HepG2 (cell line): Measurements from ENCODE around the gene ADAMTS17. TPM values are rescaled to one million over a fixed set of nuclear protein-coding genes. Genes with fewer than 3 reads are reported as not detected.

Experiments used
- ATAC-seq: fragments of 200-7000 bp; cut with Tn5 transposase; 3 replicates; pipeline ENCODE4 v1.9.1; 2020; ENCODE audit warnings: mild to moderate bottlenecking, moderate library complexity
- BruUV-seq: library from RNA; stranded (reverse); fragments of 400-500 nt; replicated peaks from 2 replicates; lab custom pipeline; 2021; lab: Mats Ljungman, UMichigan
- CTCF ChIA-PET: fragments of 300-600 bp; formaldehyde crosslinking; extraction: SDS; loops from one replicate; lab custom pipeline; 2021; ENCODE audit warnings: low total read pairs, inconsistent platforms, low intra/inter-chr PET ratio; lab: Yijun Ruan, JAX
- POLR2A ChIA-PET: fragments of 350-600 bp; sonication (Branson Sonifier 250); formaldehyde crosslinking; loops from one replicate; lab custom pipeline; 2020; ENCODE audit warnings: antibody characterized with exemption, inconsistent platforms; lab: Yijun Ruan, JAX
- DNase-seq: peaks from one replicate; pipeline ENCODE4 v3.0.0-alpha.2; 2015; ENCODE audit warnings: low spot score
- FAIRE-seq: peaks from 3 replicates; lab custom pipeline; 2011; peaks lifted over from hg19 to GRCh38; lab: Jason Lieb, UNC
- H2AFZ ChIP-seq: one replicate; pipeline ENCODE4 v1.6.1; 2011; ENCODE audit warnings: low read length, inconsistent platforms
- H3K27ac ChIP-seq: fragments of 300-600 bp; 3 replicates; pipeline ENCODE4 v1.8.0; 2011; ENCODE audit warnings: mixed run types, mild to moderate bottlenecking, mixed read lengths, low read length, inconsistent platforms; ENCODE audit not compliant: insufficient read depth; ENCODE audit errors: extremely low read length
- H3K27me3 ChIP-seq, 2 experiments: fragments of 200-600 bp in 1 of 2; 2 replicates in 1 of 2; 3 replicates in 1 of 2; pipeline versions ENCODE4 v1.6.0 to v1.8.0; 2011; ENCODE audit warnings: low read length in 2 of 2, mild to moderate bottlenecking in 2 of 2, moderate library complexity in 2 of 2, inconsistent platforms in 1 of 2; ENCODE audit not compliant: insufficient read depth in 2 of 2, control insufficient read depth in 1 of 2
- H3K36me3 ChIP-seq, 2 experiments: fragments of 200-600 bp in 1 of 2; replicated peaks in 1 of 2; 2 replicates in 1 of 2; 3 replicates in 1 of 2; pipeline versions ENCODE4 v1.5.1 to v1.8.0; 2011; ENCODE audit warnings: low read length in 2 of 2, inconsistent platforms in 1 of 2; ENCODE audit not compliant: insufficient read depth in 2 of 2, control insufficient read depth in 1 of 2
- H3K4me1 ChIP-seq: 2 replicates; pipeline ENCODE4 v1.5.1; 2012; ENCODE audit warnings: low read length, inconsistent platforms; ENCODE audit not compliant: insufficient read depth
- H3K4me2 ChIP-seq: 2 replicates; pipeline ENCODE4 v1.6.0; 2011; ENCODE audit warnings: low read depth, low read length, inconsistent platforms
- H3K4me3 ChIP-seq, 3 experiments: fragments of 200-600 bp in 1 of 3; sonication (generic), shearing (Covaris generic) in 1 of 3; replicated peaks in 1 of 3; 2 replicates each; pipeline ENCODE4 v1.5.1; 2011 to 2016; ENCODE audit warnings: low read length in 3 of 3, inconsistent platforms in 2 of 3, low read depth in 2 of 3, mild to moderate bottlenecking in 2 of 3, control low read depth in 1 of 3, mixed read lengths in 1 of 3; ENCODE audit not compliant: insufficient read depth in 1 of 3
- H3K79me2 ChIP-seq: one replicate; pipeline ENCODE4 v1.6.1; 2011; ENCODE audit warnings: low read length, inconsistent platforms; ENCODE audit not compliant: insufficient read depth
- H3K9ac ChIP-seq: 2 replicates; pipeline ENCODE4 v1.6.0; 2011; ENCODE audit warnings: mild to moderate bottlenecking, low read depth, low read length, inconsistent platforms; ENCODE audit not compliant: insufficient read depth
- H3K9me3 ChIP-seq: 2 replicates; pipeline ENCODE4 v1.5.1; 2012; ENCODE audit warnings: mild to moderate bottlenecking, low read length
- H4K20me1 ChIP-seq: 2 replicates; pipeline ENCODE4 v1.6.0; 2011; ENCODE audit warnings: inconsistent platforms, mild to moderate bottlenecking, low read length, moderate library complexity; ENCODE audit not compliant: insufficient read depth
- ATF7 ChIP-seq, 2 experiments: fragments of 450-650 bp in 1 of 2; sonication (generic) in 1 of 2; formaldehyde crosslinking in 1 of 2; IDR thresholded peaks; 2 replicates each; pipeline versions ENCODE4 v1.4.0 to v1.6.1; 2016 to 2020; ENCODE audit warnings: antibody characterized with exemption in 1 of 2, mild to moderate bottlenecking in 1 of 2, missing genetic modification reagents in 1 of 2
- HNRNPH1 ChIP-seq: fragments of 200-400 bp; formaldehyde crosslinking; optimal IDR thresholded peaks from 2 replicates; pipeline ENCODE3; 2017; ENCODE audit warnings: mild to moderate bottlenecking, low read depth, low read length
- KDM1A ChIP-seq: IDR thresholded peaks from 2 replicates; pipeline ENCODE4 v1.6.1; 2016; ENCODE audit warnings: missing compliant biosample characterization
- NAIF1 ChIP-seq: sonication (generic); formaldehyde crosslinking; IDR thresholded peaks from 2 replicates; pipeline ENCODE4 v1.5.0; 2020; ENCODE audit warnings: mild to moderate bottlenecking, missing genetic modification reagents, borderline replicate concordance
- NFIC ChIP-seq: IDR thresholded peaks from 2 replicates; pipeline ENCODE4 v1.6.1; 2012; ENCODE audit warnings: mild to moderate bottlenecking, low read length, inconsistent platforms
- SIX1 ChIP-seq: sonication (generic); formaldehyde crosslinking; IDR thresholded peaks from 2 replicates; pipeline ENCODE4 v1.4.0; 2020; ENCODE audit warnings: missing genetic modification reagents, borderline replicate concordance
- THAP11 ChIP-seq: IDR thresholded peaks from 2 replicates; pipeline ENCODE4 v1.6.1; 2016; ENCODE audit warnings: missing biosample characterization, missing genetic modification reagents
- ZNF224 ChIP-seq: sonication (generic); formaldehyde crosslinking; IDR thresholded peaks from 2 replicates; pipeline ENCODE4 v1.5.0; 2020; ENCODE audit warnings: mild to moderate bottlenecking, missing genetic modification reagents
- ZNF615 ChIP-seq: sonication (generic); formaldehyde crosslinking; IDR thresholded peaks from 2 replicates; pipeline ENCODE4 v1.5.0; 2020; ENCODE audit warnings: mild to moderate bottlenecking, missing genetic modification reagents, borderline replicate concordance
- WGBS: methylation state at CpG from one replicate; pipeline ENCODE4 v1.1.6; 2017; ENCODE audit warnings: low lambda C conversion rate; 5-methylcytosine and 5-hydroxymethylcytosine counted together
- in situ Hi-C: cut with HindIII; loops from 2 replicates; pipeline ENCODE4 v1.10.0; 2017; ENCODE audit warnings: low pct_unique_long_range_greater_than_20kb; ENCODE audit not compliant: extremely low pct_ligation_motif_present
- intact Hi-C: fragments of 100-400 bp; cut with micrococcal nuclease; formaldehyde crosslinking; loops from one replicate; pipeline ENCODE4 v1.10.0; 2022; ENCODE audit not compliant: unreplicated experiment
- polyA plus RNA-seq, 8 experiments: library from polyadenylated mRNA; depleted of rRNA in 3 of 8; stranded (reverse) in 7 of 8; unstranded in 1 of 8; fragments of >200 nt; fragmentation: Illumina TruSeq in 4 of 8; extraction: Trizol in 4 of 8; gene quantifications; 2 replicates each; pipeline versions ENCODE4 v1.2.1 to v1.2.3, GENCODE V29; 2011 to 2016; ENCODE audit warnings: low read depth in 4 of 8, missing spikeins in 1 of 8, mixed read lengths in 1 of 8; ENCODE audit not compliant: insufficient read depth in 1 of 8
- total RNA-seq, 5 experiments: library from RNA; depleted of rRNA; stranded (reverse); fragments of >200 nt; fragmentation: Illumina TruSeq; extraction: Trizol; gene quantifications; 2 replicates each; pipeline ENCODE4 v1.2.3, GENCODE V29; 2016; ENCODE audit warnings: low read depth in 1 of 5
- TF ChIP-seq, protein P1 (sequence below): sonication (generic); formaldehyde crosslinking; IDR thresholded peaks from 2 replicates; pipeline ENCODE4 v1.4.0; 2020; ENCODE audit warnings: mild to moderate bottlenecking, missing genetic modification reagents, borderline replicate concordance

ADAMTS17 gene
- total and polyA plus RNA-seq, 2 of the 13 experiments (the other 11 are each of a cell fraction or from before 2014, with no cell fraction given), result 0.02 to 0.04 TPM

GRCh38 chr15:99962006-99962561, 379.7 kb downstream of the ADAMTS17 start:
- POLR2A ChIA-PET, result no interaction called here
- intact Hi-C loops, result no loop called here

More at GRCh38 chr15:99962006-99962561, 379.7 kb downstream of the ADAMTS17 start:
- Histone ChIP-seq H2AFZ (no peak overlapping the region), H4K20me1 (no peaks in the 10 kb centered on the region), H3K79me2 (no peaks in the 10 kb centered on the region), H3K27ac (no peak overlapping the region), H3K9ac (no peak overlapping the region), H3K4me3 (no peak overlapping the region), H3K36me3 (no peaks in the 10 kb centered on the region), H3K4me2 (no peak overlapping the region), H3K9me3 (no peaks in the 10 kb centered on the region), H3K4me1 (no peaks in the 10 kb centered on the region), H3K27me3 (no peaks in the 10 kb centered on the region; a peak in 1 of 5 replicates)
- ATAC-seq (no peak), FAIRE-seq (no peak), DNase-seq (no peak)
- in situ Hi-C loops, result no loop called here
- no TSS peak for BruUV-seq
- no peak for TF ChIP-seq NAIF1
- no peak for TF ChIP-seq SIX1 (CRISPR knock-in tag)
- no peak for TF ChIP-seq HNRNPH1
- no peak for TF ChIP-seq ZNF224 (CRISPR knock-in tag)
- no peak for TF ChIP-seq NFIC
- TF ChIP-seq ZNF615 (CRISPR knock-in tag), result no peak
- no peak for TF ChIP-seq KDM1A
- TF ChIP-seq THAP11 (CRISPR knock-in tag), result no peak
- TF ChIP-seq, protein P1, sequence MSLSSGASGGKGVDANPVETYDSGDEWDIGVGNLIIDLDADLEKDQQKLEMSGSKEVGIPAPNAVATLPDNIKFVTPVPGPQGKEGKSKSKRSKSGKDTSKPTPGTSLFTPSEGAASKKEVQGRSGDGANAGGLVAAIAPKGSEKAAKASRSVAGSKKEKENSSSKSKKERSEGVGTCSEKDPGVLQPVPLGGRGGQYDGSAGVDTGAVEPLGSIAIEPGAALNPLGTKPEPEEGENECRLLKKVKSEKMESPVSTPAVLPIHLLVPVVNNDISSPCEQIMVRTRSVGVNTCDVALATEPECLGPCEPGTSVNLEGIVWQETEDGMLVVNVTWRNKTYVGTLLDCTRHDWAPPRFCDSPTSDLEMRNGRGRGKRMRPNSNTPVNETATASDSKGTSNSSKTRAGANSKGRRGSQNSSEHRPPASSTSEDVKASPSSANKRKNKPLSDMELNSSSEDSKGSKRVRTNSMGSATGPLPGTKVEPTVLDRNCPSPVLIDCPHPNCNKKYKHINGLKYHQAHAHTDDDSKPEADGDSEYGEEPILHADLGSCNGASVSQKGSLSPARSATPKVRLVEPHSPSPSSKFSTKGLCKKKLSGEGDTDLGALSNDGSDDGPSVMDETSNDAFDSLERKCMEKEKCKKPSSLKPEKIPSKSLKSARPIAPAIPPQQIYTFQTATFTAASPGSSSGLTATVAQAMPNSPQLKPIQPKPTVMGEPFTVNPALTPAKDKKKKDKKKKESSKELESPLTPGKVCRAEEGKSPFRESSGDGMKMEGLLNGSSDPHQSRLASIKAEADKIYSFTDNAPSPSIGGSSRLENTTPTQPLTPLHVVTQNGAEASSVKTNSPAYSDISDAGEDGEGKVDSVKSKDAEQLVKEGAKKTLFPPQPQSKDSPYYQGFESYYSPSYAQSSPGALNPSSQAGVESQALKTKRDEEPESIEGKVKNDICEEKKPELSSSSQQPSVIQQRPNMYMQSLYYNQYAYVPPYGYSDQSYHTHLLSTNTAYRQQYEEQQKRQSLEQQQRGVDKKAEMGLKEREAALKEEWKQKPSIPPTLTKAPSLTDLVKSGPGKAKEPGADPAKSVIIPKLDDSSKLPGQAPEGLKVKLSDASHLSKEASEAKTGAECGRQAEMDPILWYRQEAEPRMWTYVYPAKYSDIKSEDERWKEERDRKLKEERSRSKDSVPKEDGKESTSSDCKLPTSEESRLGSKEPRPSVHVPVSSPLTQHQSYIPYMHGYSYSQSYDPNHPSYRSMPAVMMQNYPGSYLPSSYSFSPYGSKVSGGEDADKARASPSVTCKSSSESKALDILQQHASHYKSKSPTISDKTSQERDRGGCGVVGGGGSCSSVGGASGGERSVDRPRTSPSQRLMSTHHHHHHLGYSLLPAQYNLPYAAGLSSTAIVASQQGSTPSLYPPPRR (CRISPR knock-in tag), result no peak
- no peak for TF ChIP-seq ATF7 (IDR thresholded peaks at IDR 0.05)
- no peak for TF ChIP-seq ATF7 (CRISPR knock-in tag; IDR thresholded peaks at IDR 0.05)
- CTCF ChIA-PET, result no interaction called here
- WGBS, result 65% methylated on average over 19 of the region's 19 CpGs
